NCI-H128 (cell line): Measurements from ENCODE around the gene MXD3.
"Not testable (repeated sequence)": the region's sequence is repeated elsewhere in the genome, so short reads cannot be mapped to it uniquely, and the experiment has no call there.

Experiments used
- DNase-seq: peaks from one replicate; lab custom pipeline; 2025; ENCODE audit not compliant: unreplicated experiment; lab: John Stamatoyannopoulos, UW

Gene MXD3

DNA sequence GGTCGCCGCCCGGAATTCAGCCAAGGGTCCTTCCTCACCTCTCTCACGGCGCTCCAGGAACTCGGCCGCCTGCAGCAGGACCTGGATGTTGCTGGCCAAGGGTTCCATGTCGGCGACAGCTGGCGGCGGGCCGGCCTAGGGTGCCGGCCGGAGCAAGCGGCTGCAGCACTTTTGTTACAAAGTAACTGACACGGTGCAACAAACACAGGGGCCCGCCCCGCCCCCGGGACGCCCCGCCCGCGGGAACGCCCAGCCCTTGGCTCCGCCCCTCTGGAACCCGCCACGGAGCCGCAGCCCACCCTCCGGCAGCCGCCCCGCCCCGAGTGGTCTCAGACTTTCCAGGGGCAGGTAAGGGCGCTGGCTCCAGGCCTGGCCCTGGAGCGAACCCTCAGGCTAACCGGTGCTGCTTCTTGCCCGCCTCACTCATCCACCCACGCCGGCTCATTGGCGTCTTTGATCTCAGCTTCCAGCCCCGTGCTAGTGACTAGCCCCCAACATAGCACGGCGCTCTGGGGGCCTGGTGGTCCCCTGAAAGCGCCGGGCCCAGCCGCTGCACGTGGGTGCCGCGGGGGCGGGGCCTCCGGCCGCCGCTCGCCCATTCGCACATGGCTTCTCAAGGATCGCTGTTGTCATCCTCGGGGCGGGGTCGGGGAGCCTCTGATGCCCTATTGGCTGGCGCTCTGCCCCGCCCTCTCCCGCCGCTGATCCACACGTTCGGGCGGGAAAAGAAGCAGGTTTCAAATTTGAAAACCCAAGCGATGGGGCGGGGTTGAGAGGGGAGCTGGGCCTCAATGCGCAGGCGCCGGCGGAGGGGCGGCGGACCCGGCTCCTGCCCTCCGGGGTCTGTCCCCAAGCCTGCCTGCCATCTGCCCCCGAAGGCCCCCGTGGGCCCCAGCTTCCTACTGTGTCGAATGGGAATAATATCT lies at the start of gene MXD3:
MXD3 (minus strand) TSS at position 176 of the 926 bp plus-strand sequence; CDS start at position 108, 68 bp downstream.
- DNase-seq: peak; percentile 90

DNA sequence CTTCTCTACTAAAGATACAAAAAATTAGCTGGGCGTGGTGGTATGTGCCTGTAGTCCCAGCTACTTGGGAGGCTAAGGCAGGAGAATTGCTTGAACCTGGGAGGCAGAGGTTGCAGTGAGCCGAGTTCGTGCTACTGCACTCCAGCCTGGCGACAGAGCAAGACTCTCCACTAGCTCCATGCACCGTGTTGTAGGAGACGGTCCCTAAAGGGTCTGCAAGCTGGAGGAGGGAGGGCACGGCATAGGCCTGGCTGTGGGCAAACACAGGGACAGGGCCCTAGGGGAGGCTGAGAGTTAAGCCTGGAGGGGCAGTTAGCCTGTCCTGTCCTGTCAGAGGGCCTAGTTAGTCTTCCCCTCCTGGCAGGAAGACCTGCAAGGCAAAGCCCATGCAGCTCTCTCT lies 49.0 kb upstream of the MXD3 start:
- not testable (repeated sequence) for DNase-seq

DNA sequence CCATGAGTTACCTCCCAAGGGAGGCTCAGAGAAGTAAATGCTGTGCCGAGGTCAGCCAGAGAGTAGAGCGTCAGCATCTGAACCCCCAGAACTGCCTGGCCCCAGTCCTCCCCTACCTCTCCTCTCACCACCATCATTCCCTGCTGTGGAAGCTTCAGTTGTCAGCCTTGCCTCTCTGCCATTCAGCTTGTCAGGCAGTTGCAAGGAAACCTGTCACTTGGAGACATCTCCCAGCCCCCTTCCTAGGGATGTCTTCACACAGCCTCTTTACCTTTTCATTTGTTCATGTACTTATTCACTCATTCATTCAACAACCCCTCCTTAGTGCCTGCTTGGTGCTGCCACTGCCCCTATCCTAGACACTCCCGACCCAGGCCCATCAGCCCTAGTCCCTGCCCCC lies 48.2 kb upstream of the MXD3 start:
- no peak for DNase-seq

- no peak for DNase-seq
Observed at GRCh38 chr5:177359451-177359851, 47.8 kb upstream of the MXD3 start.

DNA sequence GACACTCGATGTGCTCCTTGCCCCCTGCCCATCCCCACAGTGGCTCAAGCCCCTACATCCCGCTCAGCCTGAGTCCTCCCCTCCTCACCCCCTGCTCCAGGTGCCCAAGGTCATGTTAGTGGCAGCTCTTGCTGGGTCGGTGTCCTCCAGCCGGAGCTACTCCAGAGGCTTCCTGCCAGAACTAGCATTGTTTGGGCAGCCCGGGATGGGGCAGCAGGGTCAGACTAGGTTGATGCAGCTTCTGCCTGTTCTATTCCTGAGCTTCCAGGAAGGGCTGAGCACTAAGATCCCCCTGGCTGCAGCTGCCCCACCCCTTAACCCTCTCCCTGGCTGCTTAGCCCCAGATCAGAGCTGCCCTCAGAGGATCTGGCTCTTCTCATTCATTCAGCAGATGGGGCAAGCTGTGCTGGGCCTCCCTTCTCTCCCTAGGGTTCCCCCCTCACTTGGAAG lies 46.7 kb upstream of the MXD3 start:
- no peak for DNase-seq

DNA sequence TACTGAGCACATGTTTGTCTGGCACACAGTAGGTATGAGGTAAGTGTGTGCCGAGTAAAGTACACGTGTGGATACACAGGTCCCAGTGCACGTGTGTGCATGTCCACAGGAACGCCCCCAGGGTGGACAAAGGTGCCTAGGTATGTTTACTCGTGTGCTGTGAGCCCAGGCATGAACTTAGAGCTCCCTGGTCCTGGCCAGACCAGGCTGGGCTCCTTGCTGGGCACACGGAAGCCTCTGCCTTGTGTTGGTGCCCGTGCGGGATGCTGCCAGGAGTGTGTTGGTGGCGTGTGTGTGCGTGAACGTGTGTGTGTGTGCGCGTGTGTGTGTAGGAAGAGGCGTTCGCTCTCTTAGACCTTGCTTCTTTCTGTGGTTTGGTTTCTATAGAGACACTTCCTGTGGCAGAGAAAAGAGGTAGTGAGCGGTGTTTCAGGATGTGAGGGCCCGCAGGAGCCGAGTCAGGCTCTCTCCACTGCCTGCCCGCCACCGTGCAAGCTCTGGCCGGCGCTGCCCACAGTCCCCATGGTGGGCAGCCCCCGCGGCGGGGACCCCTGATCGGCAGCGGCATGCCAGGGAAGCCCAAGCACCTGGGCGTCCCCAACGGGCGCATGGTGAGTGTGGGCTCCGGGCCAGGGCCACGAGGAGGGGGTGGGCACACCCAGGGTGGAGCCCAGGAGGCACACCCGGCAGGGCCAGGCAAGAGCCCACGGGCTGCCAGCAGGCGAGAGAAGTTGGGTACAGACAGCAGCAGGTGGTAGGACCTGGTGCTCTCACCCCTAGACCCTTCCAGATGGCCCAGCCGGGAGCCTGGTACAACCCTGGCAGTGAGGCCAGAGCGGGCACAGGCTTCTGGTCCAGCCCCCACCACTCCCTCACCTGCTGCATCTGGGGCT lies 46.0 kb upstream of the MXD3 start, which contains the start of gene RGS14:
RGS14 (plus strand) TSS at position 466 of the 893 bp plus-strand sequence; CDS start at position 567, 101 bp downstream.
- DNase-seq: no peak

GRCh38 chr5:177357146-177357458 lies 45.4 kb upstream of the MXD3 start:
- DNase-seq: no peak

DNA sequence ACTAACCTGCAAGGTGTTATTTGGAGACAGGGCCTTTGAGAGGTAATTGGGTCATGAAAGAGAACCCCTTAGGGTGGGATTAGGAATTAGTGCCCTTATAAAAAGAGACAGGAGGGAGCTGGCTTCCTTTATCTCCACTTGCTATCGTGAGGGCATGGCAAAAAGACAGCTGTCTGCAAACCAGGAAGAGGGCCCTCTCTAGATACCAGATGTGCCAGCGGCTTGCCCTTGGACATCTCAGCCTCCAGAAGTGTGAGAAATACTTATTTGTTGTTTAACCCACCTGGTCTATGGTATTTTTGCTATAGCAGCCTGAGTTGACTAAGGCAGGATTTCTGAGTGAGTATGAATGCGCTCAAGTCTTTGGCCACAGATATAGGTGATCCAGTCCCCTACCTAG lies 45.0 kb upstream of the MXD3 start:
- no peak for DNase-seq

DNA sequence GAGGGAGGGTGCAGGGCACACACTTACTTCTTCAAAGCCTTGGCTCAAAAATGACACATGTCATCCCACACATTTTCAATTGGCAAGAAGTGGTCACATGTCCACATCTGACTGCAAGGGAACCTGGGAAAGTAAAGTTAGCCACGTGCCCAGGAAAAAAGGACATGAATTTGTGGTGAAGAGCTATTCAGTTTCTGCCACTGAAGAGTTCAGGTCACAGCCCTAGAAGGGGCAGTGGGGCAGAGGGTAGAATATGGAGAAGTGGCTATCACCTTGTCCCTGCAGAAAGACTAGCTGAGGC lies 44.1 kb upstream of the MXD3 start:
- no peak for DNase-seq

DNA sequence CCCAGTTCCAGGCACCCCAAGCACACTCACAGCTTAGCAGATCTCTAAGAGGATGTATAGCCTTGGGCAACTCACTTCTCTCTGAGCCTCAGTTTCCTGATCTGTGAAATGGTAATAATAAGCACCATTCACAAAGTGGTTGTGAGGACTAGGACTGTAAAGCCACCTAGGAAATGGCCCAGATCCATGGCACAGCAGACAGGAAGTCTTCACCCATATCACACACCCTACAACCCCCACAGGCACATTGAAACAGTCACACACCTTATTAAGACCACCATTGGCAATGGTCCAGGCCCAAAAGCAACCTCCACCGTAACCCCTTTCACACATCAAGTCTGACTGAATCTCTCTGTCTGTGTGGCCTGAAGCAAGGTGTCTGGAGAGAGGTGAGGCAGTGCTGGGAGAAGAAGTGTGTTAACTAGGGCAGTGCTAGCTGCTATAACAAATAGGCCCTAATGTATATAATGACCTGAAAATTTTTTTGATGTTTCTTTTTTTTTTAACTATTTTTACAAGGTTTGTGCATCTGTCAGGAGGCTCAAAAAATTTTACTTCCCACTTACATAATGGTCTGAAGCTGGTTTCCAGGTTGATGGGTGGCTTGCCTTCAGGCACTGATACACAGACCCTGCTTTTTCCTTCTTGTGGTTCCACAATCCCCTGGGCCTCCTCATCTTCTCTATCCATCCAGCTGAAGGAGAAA lies 43.6 kb upstream of the MXD3 start:
- DNase-seq: no peak

DNA sequence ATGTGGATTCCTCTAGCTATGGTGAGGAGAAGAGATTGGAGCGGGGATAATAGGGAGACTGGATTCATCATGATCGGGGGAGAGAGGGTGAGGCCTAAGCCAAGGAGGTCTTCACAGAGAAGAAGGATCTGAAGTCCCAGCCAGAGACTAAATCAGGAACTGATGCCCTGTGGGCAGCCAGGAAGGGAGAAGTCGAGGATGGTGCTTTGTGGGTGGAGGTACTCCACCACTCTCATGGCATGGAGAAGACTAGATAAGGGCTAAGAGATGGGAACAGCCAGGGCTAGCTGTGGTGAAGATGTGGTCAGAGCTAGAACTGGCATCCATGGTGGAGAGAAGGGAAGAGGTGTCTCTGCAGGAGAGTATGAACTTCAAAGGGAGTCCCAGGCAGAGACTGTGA lies 43.0 kb upstream of the MXD3 start:
- no peak for DNase-seq

- no peak for DNase-seq
Observed at GRCh38 chr5:177354256-177354655, 42.6 kb upstream of the MXD3 start.

DNA sequence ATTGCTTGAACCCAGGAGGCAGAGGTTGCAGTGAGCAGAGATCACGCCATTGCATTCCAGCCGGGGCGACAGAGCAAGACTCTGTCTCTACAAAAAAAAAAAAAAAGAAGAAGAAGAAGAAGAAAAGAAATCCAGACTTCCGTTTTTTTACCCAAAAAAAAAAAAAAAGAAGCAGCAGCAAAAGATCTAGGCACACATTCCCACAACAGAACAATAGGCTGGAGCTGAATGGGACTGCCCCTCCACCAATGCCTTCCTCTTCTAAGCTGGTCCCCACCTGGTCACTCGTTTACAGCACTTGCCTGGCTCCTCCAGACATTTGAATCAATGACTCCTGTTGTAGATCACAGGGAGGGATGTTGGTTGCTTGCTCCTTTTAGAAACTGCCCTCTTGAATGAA lies 41.4 kb upstream of the MXD3 start:
- no peak for DNase-seq

DNA sequence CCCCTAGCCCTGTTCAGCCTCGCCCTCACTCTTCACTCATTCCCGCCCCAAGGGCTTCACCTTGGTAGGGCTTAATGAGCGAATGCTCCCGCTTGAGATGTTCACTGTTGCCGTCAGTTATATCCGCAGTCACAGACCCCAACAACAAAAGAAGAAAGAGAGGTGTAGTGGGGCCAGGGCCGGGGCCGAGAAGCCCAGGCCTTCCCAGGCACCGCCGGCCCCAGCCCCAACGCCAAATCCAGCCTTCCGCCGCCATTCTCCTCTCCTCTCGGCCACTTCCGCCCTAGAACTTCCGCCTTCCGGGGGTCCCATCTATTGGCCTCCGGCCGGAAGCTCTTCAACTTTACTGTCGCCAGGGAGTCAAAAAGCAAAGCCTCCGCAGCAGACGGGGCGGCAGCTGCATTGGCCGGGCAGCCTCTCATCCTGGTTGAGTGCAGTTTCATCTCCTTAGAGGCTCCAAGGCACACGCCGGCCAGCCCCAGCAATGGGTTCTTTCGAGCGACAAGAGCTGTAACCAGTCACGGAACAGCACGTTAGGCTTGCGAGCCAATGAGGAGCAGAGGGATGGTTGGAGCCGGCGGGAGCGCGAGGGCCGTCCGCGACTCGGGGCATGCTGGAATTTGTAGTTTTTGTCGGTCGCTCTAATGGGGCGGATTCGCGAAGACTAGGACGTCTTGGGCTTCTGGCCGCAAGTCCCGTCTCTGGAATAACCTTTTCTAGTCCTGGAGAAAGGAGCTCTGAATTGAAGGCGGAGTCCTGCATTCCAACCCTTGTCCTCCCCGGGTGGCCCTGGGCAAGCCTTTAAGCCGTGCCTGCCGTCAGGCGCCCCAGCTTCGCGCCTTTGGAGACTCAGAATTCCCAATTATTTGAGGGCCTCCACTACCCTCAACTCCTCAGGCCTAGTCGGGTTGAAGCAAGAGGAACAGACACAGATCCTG lies 40.0 kb upstream of the MXD3 start, which contains the start of gene LMAN2:
LMAN2 (minus strand) TSS at position 277 of the 938 bp plus-strand sequence; CDS start at position 256, 21 bp downstream.
- DNase-seq: peak; percentile 75

DNA sequence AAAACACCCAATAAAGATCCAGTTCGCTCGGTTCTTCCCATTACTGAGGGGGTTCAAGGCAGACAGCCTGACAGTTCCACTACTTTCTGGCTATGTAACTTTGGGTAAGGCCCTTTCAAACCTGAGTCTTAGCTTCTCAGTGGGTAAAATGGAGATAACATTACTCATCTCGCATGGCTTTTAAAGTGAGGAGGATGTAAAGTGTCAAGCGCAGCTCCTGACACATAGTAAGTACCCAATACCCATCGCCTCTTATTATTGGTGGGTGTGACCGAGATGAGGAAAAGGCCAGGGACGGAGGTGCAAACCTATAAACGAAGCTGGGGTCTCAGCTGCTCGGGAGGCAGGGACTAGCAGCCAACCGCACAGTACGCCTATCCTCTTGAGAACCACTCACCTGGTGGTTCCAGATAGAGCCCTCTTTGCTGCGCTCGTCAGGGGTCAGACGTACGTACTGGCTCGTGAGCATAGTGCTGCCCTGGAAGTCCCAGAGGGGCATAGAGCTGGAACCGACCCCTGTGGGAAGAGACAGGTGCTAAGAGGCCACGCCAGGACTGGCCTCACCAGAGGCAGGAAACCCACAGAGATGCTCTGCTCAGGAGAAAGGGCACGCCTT lies 39.2 kb upstream of the MXD3 start:
- DNase-seq: no peak

GRCh38 chr5:177349762-177350161 lies 38.1 kb upstream of the MXD3 start:
- DNase-seq: no peak

GRCh38 chr5:177349362-177349647 lies 37.6 kb upstream of the MXD3 start:
- no peak for DNase-seq

DNA sequence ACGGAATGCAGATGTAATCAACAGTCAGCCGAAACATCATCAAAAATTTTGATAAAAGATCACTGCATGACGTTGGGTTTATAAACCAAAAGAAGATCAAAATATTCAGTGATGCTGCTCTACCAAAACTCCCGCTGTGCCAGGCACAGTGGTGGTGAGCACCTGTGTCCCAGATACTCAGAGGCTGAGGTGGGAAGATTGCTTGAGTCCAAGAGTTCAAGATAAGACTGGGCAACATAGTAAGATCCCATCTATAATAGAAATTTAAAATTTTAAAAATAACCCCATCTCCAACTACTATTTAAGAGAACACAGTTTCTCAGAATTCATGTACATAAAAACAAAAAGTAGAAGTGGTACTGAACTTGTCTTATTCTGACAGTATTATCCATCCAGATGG lies 36.0 kb upstream of the MXD3 start:
- DNase-seq: no peak

DNA sequence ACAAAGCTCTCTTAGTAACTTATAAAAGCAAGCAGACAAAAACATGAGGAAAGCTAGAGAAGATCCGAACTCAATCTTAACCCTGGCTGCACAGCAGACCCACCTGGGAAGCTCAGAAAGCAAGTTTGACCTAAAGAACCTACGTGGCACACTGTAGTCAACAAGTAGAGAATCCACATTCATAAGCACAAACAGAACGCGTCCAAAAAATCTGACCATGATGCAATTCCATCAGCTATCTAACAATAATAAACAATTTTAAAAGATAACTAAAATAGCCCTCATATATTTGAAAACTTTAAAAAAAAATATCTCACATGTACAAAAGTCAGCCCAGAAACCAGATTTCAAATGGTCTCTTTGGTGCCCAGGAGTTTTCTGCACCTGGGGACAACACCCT lies 35.1 kb upstream of the MXD3 start:
- no peak for DNase-seq

- DNase-seq: no peak
Observed at GRCh38 chr5:177344891-177345290, 33.2 kb upstream of the MXD3 start.
